GM08714 (cell line): ENCODE data around the gene MSANTD2.
"Not testable (repeated sequence)": the region's sequence is repeated elsewhere in the genome, so short reads cannot be mapped to it uniquely, and the experiment has no call there.

Source experiments
- H3K4me3 ChIP-seq: fragments of 200-500 bp; sonication (Bioruptor generic); 2 replicates; pipeline ENCODE4 v1.5.1; 2014; ENCODE audit warnings: mild to moderate bottlenecking, low read length, inconsistent platforms
- ZNF274 ChIP-seq: IDR thresholded peaks from 2 replicates; pipeline ENCODE4 v1.6.1; 2012; ENCODE audit warnings: mild to moderate bottlenecking, low read depth, low read length

Gene MSANTD2

GRCh38 chr11:124801636-124802312, 1.6 kb upstream of the MSANTD2 start:
- TF ChIP-seq ZNF274 = no peak
- H3K4me3 ChIP-seq = no peak overlapping the region

- no peak for TF ChIP-seq ZNF274
These were observed 808 bp upstream of the MSANTD2 start for GRCh38 chr11:124801014-124801413.

DNA sequence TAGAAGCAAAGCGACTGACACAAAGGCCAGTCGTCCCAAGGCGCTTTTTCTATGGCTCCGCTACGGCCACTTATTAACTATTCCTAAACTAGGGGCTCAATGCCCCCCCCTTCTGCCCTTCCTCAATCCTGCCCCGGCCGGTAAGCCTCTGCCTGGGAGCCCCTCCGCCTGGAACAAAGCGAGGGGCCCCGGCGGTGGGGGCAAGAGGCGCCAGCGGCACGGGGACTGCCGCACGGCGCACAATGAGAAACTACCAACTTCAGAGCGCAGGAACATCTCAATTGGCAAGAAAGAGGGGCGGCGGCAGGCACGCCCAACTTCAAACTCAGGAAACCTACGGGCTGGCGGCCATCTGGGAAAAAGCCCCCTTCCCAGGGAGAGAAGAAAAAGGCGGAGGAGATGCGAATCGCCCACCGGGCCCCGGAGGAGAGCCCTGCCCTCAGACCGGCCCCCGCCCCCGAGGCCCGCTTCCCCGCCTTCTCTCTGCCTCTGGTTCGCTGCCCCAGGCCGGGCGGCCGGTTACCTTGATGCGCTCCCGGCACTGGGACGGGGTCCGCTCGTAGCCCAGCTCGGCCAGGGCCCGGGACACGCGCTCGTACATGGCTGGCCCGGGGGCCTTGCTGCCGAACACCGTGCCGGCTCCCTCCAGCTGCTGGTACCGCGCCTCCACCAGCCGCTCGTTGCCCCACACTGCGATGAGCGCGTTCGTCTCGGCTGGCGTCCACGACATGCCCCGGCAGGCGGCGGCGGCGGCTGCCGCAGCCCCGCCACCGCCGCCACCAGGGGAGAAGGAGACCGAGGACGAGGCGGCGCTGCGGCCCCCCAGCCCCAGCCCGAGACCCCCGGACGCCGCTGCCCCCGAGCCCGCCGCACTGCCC, 619 bp downstream of the MSANTD2 start:
- TF ChIP-seq ZNF274 = no peak
- H3K4me3 ChIP-seq = peak overlapping the region; percentile 88

More at GRCh38 chr11:124801014-124801413, 808 bp upstream of the MSANTD2 start:
- H3K4me3 ChIP-seq = peak overlapping the region; percentile 88

DNA sequence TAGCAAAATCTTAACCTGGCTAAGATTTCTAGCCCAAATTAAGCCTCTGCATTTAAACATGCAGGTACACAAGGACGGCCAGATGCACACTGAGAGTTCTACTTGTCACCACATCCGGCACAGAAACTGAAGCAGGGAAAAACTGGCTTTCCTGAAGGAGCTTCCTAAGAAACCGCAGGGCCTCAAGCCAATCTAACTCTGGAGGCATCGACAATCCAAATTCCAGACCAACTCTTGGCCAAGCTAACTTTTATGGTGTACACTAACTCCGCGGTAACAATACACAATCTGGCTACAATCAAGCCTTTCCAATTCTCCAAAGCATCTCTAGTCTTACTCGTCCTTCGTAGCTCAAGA, 1.2 kb downstream of the MSANTD2 start:
- H3K4me3 ChIP-seq = peak overlapping the region; percentile 88
- no peak for TF ChIP-seq ZNF274

DNA sequence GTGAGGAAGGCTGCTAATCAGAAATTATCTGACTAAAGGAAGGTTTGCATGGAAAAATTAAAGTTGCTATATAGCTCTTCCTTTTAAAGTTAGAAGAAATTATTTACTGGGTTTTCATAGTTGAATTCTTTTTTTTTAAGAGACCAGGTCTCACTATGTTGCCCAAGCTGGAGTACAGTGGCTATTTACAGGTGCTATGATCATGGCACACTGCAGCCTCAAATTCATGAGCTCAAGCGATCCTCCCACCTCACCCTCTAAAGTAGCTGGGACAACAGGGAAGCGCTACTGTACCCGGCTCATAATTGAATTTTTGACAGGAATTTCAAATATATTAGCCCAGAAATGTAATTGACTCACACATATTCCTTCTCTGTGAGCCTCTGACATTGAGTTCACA, 3.9 kb downstream of the MSANTD2 start:
- TF ChIP-seq ZNF274 = no peak
- no peak overlapping the region for H3K4me3 ChIP-seq

DNA sequence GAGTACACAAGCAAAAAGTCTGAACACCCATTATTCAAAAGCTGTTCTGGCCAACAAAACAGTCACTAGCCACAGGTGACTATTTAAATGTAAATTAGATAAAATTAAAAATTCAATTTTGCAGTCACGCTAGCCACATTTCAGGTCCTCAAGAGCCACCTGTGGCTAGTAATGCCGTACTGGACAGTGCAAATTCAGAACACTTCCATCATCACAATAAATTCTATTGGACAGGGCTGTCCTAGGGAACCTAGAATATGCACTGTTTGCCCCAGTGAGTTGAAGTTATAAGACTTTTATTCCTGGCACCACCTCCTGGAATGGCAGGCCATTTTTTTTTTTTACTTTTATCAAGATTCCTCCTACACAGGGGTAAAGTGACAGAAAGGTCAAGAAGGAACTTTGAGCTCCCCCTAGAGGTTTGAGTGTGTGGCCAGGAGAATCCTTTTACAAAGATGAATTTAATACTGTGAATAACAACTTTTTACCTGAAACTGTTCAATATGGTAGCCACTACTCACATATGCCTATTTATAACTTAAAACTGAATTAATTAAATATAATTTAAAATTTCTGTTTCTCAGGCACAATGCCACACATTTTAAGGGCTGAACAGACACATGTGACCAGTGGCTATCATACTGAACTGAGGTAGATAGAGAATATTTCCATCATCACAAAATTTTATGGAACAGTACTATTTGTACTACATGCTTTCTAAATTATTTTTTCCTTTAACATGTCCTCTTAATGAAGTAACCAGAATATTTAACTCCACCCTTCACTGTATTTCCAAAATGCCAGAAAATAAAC, 6.5 kb downstream of the MSANTD2 start:
- H3K4me3 ChIP-seq = no peak overlapping the region
- TF ChIP-seq ZNF274 = no peak

DNA sequence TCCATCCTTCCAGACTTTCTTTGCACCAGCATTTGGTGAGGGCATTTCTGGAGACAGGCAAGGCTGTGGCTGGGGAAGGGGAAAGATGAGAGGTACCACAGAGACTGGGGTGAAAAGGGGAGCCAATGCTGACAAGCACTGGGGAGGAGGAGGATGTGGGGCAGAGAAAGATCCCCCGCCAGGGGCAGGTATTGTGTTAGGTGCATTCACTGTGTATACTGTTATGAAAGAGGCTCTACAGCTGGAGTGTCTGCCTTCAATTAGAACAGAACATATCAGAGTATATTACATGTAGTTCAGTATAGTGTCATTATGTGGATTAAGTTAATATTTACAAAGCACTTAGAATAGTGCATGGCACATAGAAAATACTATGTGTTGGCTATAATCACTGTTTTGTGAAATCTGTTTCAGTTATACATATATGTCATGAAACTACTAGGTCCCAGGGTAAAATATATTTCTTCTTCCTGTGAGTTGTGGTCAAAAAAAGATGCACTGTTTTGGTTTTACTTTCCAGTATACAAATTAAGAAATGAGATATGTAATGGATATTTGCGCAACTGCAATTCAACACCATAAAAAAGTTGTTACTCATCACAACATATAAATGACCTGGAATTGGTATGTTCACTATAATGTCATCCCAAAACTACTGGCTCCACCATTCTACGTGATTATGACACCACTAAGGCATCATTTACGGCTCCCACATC, 8.4 kb downstream of the MSANTD2 start:
- peak overlapping the region; percentile 7; the same call in 1 of the 2 replicates for H3K4me3 ChIP-seq
- TF ChIP-seq ZNF274 = no peak

- TF ChIP-seq ZNF274 = no peak
- H3K4me3 ChIP-seq = no peak overlapping the region
These were observed 11.7 kb downstream of the MSANTD2 start for GRCh38 chr11:124788521-124788920.

GRCh38 chr11:124784051-124784450, 16.2 kb downstream of the MSANTD2 start:
- no peak for TF ChIP-seq ZNF274
- H3K4me3 ChIP-seq = no peak overlapping the region

- TF ChIP-seq ZNF274 = no peak
- H3K4me3 ChIP-seq = no peak overlapping the region
These were observed 17.2 kb downstream of the MSANTD2 start for GRCh38 chr11:124783002-124783401.

DNA sequence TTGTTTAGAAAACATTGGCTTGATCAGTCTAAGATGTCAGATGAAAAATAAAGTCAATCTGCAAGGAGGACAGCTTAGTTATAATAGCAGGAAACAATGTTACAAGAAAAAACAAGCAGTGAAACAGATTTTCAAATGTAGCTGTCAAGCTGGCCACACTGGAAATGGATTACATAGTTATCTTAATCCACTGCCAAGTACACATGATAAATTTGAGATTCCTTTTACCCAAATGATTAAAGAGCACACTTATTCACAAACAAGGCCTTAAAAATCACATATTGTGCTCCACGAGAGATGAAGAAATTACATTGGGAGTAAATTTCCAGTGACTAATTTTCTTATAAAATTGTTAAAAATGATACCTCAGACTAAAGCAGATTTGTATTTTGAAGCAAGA, 20.6 kb downstream of the MSANTD2 start:
- no peak for TF ChIP-seq ZNF274
- no peak overlapping the region for H3K4me3 ChIP-seq

GRCh38 chr11:124778281-124778680, 21.9 kb downstream of the MSANTD2 start:
- H3K4me3 ChIP-seq = no peak overlapping the region
- no peak for TF ChIP-seq ZNF274

DNA sequence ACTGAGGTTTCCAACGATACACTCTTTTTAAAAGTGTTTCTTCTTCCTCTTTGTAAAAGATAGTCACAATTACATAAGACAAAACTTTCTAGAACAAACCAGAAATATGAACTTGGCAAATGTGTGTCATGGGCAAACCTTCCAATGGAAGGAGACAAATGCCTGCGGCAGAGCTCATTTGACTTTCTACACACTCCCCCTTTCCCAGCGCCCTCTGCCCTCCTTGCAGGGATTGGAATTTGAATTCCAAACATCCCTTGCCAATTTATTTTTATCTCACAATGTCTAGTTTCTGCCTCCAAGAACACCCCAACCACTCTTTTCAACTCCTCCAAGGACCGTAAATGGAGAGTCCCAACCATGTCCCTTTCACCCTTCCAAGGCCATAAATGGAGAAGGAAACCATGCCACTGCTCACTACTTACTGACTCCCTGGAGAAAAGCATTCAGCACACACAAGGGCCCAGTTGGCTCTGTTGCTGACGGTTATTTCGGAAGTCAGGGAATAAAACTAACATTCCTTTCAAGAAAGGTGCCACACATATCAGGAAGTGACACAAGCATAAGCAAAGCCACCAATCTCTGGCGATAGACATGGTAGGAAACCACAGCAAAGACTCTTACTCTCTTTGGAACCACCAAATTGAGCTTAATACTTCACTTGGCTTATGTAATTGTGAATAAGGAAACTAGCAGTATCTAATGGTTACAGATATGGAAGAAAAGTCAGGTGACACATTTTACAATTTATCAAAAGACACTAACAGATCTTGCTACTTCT, 23.2 kb downstream of the MSANTD2 start:
- no peak overlapping the region for H3K4me3 ChIP-seq
- TF ChIP-seq ZNF274 = no peak

DNA sequence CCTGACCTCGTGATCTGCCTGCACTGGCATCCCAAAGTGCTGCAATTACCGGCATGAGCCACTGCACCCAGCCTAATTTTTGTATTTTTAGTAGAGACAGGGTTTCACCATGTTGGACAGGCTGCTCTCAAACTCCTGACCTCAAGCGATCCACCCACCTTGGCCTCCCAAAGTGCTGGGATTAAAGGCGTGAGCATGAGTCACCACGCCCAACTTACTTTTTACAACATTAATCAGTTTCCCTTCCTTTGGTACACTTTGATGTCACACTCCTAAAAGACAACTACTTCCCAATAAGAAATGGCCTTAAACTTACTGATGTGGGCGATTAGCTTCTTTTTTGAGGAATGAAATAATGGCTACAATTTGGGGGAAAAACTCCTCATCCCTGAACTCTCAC, 29.2 kb downstream of the MSANTD2 start:
- not testable (repeated sequence) for H3K4me3 ChIP-seq
